Measurements from ENCODE around the gene EHBP1.

DNA sequence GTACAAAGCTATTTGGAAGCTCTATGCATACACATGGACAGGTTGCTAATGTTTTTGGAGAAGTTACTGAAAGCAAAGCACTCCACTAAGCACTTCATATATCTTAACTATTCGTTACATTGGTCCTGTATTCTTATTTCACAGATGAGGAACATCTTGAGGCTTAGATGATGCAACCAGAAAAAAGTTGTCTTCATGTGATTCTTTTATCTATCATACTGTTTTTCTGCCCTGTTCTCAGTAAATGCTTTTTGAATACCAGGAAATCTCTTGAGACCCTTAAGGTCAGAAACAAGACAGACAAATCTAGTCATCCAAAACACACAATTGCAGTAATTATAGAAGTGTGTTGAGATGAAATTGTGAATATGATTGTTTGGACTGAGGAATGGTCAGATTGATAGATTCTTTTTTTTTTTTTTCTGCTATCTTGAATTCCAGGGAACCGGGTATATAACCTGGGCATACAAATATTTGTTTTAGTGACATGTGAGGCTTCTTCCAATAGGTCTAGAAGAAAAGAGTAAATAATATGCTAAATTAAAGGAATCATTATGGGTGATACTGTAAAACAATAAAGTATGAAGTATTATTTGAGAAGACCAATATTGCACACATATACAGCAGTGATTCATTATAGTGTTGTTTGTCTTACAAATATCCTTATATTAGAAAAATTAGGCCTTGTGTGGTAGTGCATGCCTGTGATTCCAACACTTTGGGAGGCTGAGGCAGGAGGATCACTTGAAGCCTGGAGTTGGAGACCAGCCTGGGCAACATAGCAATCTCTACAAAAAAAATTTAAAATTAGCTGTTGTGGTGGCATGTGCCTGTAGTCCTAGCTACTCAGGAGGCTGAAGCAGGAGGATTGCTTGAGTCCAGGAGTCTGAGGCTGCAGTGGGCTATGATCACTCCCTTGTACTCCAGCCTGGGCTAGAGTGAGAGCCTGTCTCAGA lies 33.7 kb downstream of the EHBP1 start:
- TF ChIP-seq POLR2AphosphoS5 (IDR thresholded peaks at IDR 0.05), result no peak
- TF ChIP-seq, protein P1, sequence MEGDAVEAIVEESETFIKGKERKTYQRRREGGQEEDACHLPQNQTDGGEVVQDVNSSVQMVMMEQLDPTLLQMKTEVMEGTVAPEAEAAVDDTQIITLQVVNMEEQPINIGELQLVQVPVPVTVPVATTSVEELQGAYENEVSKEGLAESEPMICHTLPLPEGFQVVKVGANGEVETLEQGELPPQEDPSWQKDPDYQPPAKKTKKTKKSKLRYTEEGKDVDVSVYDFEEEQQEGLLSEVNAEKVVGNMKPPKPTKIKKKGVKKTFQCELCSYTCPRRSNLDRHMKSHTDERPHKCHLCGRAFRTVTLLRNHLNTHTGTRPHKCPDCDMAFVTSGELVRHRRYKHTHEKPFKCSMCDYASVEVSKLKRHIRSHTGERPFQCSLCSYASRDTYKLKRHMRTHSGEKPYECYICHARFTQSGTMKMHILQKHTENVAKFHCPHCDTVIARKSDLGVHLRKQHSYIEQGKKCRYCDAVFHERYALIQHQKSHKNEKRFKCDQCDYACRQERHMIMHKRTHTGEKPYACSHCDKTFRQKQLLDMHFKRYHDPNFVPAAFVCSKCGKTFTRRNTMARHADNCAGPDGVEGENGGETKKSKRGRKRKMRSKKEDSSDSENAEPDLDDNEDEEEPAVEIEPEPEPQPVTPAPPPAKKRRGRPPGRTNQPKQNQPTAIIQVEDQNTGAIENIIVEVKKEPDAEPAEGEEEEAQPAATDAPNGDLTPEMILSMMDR (IDR thresholded peaks at IDR 0.05), result no peak

All from suprapubic skin (tissue), 3 donors.